Measurements from ENCODE around the gene SDSL.

GRCh38 chr12:113384778-113385177 is 37.4 kb upstream of the SDSL start:
- TF ChIP-seq EZH2 (IDR thresholded peaks at IDR 0.05; ENCODE audit: low read length) (no peak), CTCF (optimal IDR thresholded peaks at IDR 0.05 in 1 of 3, IDR thresholded peaks at IDR 0.05 in 1 of 3, conservative IDR thresholded peaks at IDR 0.05 in 1 of 3; ENCODE audit: extremely low read depth in 1 of 3, insufficient read depth in 2 of 3, low read length in 3 of 3) (no peak)
